BJ (cell line): ENCODE measurements around the gene SAPCD2. TPM values are rescaled to one million over a fixed set of nuclear protein-coding genes. Genes with fewer than 3 reads are reported as not detected.

Experiments
- CTCF ChIA-PET: fragments of 350-600 bp; formaldehyde crosslinking; extraction: SDS; loops from one replicate; lab custom pipeline; 2021; ENCODE audit warnings: antibody characterized with exemption, inconsistent platforms; lab: Yijun Ruan, JAX
- POLR2A ChIA-PET: fragments of 300-600 bp; sonication (Branson Sonifier 250); formaldehyde crosslinking; extraction: SDS; loops from one replicate; lab custom pipeline; 2021; ENCODE audit warnings: antibody characterized with exemption; lab: Charles Lee
- DNase-seq: peaks from one replicate; pipeline ENCODE4 v3.0.0-alpha.2; 2011; ENCODE audit warnings: low read depth
- H3K27me3 ChIP-seq: 2 replicates; pipeline ENCODE4 v1.6.0; 2011; ENCODE audit warnings: low read length; ENCODE audit not compliant: control insufficient read depth, insufficient read depth
- H3K36me3 ChIP-seq: 2 replicates; pipeline ENCODE4 v1.5.1; 2011; ENCODE audit warnings: low read length; ENCODE audit not compliant: control insufficient read depth, insufficient read depth
- H3K4me3 ChIP-seq: 2 replicates; pipeline ENCODE4 v1.5.1; 2011; ENCODE audit warnings: low read depth, mild to moderate bottlenecking, control low read depth, low read length
- CTCF ChIP-seq: IDR thresholded peaks from 2 replicates; pipeline ENCODE4 v1.5.1; 2011; ENCODE audit warnings: low read depth, mild to moderate bottlenecking, control low read depth, inconsistent platforms, low read length, moderate library complexity; ENCODE audit not compliant: insufficient read depth
- polyA plus RNA-seq: library from polyadenylated mRNA; depleted of rRNA; stranded (reverse); fragments of >200 nt; gene quantifications from 2 replicates; pipeline ENCODE4 v1.2.3, GENCODE V29; 2011

The SAPCD2 gene
- polyA plus RNA-seq, 1 experiment = 8.6 TPM

- POLR2A ChIA-PET = no interaction called here
- peaks cover 47% of the 10 kb centered on the region for H3K36me3 ChIP-seq
- CTCF ChIA-PET = interaction anchor here (1.3 kb wide), 1 partner anchor 34 kb away, joined by 3 read pairs; no protein-coding TSS in a partner anchor
- TF ChIP-seq CTCF = no peak
- no peak for DNase-seq
- no peak overlapping the region for H3K4me3 ChIP-seq
- no peaks in the 10 kb centered on the region for H3K27me3 ChIP-seq
Observed at GRCh38 chr9:137097761-137098462, 27.6 kb upstream of the SAPCD2 start.

GRCh38 chr9:137096785-137097546 is 26.6 kb upstream of the SAPCD2 start:
- TF ChIP-seq CTCF = no peak
- CTCF ChIA-PET = interaction anchor here (1.2 to 1.3 kb wide), 2 partner anchors 10 to 33 kb away, joined by 3 to 7 read pairs; partner anchors contain the start of gene MAN1B1
- Histone ChIP-seq H3K4me3 (no peak overlapping the region), H3K27me3 (no peaks in the 10 kb centered on the region), H3K36me3 (peaks cover 39% of the 10 kb centered on the region)
- POLR2A ChIA-PET = no interaction called here
- no peak for DNase-seq

GRCh38 chr9:137095664-137096517 is 25.5 kb upstream of the SAPCD2 start:
- ChIA-PET CTCF (interaction anchor here (1.0 to 1.2 kb wide), 2 partner anchors 9 to 131 kb away, joined by 5 to 7 read pairs; partner anchors contain the start of genes MAN1B1 and RNF224), POLR2A (no interaction called here)
- no peak for DNase-seq
- TF ChIP-seq CTCF = peak; percentile 18; the same call in 1 of the 2 replicates
- peaks cover 32% of the 10 kb centered on the region for H3K36me3 ChIP-seq
- no peak overlapping the region for H3K4me3 ChIP-seq
- no peaks in the 10 kb centered on the region for H3K27me3 ChIP-seq

- no peak for TF ChIP-seq CTCF
- POLR2A ChIA-PET = no interaction called here
- peaks cover 8% of the 10 kb centered on the region for H3K36me3 ChIP-seq
- CTCF ChIA-PET = interaction anchor here (1.7 to 3.3 kb wide), 2 partner anchors 43 to 60 kb away, joined by 7 to 9 read pairs; partner anchors contain the start of gene NPDC1
- H3K27me3 ChIP-seq = no peaks in the 10 kb centered on the region
- H3K4me3 ChIP-seq = no peak overlapping the region
- DNase-seq = no peak
Observed at GRCh38 chr9:137089232-137089947, 19.0 kb upstream of the SAPCD2 start.
